IPS-15b (cell line): Measurements from ENCODE around the gene SH2D1B.
"Not testable (repeated sequence)": the region's sequence is repeated elsewhere in the genome, so short reads cannot be mapped to it uniquely, and the experiment has no call there.

Experiments
- H3K27me3 ChIP-seq: one replicate; pipeline ENCODE4 v1.6.1; 2013; ENCODE audit warnings: low read length; ENCODE audit not compliant: control insufficient read depth, insufficient read depth
- H3K36me3 ChIP-seq: one replicate; pipeline ENCODE4 v1.6.1; 2013; ENCODE audit warnings: low read length; ENCODE audit not compliant: control insufficient read depth, insufficient read depth
- H3K4me1 ChIP-seq: one replicate; pipeline ENCODE4 v1.6.1; 2013; ENCODE audit warnings: mild to moderate bottlenecking, low read length; ENCODE audit not compliant: control insufficient read depth, insufficient read depth
- H3K4me3 ChIP-seq: one replicate; pipeline ENCODE4 v1.5.1; 2013; ENCODE audit warnings: low read depth, low read length
- H3K9ac ChIP-seq: one replicate; pipeline ENCODE4 v1.6.1; 2013; ENCODE audit warnings: low read depth, mild to moderate bottlenecking, low read length
- H3K9me3 ChIP-seq: one replicate; pipeline ENCODE4 v1.6.1; 2013; ENCODE audit warnings: mild to moderate bottlenecking, low read length; ENCODE audit not compliant: control insufficient read depth, insufficient read depth

The SH2D1B gene

GRCh38 chr1:162353078-162353477 lies 58.9 kb downstream of the SH2D1B start:
- no peak overlapping the region for H3K9ac ChIP-seq

DNA sequence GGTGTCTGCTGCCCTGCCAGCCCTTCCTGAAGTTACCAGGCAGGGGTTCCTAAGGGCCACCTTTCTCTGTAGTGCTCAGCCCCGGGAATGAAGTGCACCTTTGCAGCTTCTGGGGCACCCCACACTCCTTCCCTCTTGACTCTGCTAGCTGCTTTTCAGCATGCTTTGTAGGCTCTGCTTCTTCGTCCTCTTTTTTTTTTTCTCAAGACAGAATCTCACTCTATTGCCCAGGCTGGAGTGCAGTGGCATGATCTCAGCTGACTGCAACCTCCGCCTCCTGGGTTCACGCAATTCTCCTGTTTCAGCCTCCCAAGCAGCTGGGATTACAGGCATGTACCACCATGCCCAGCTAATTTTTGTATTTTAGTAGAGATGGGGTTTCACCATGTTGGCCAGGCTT lies 60.1 kb downstream of the SH2D1B start:
- H3K4me1 ChIP-seq, H3K9ac ChIP-seq, H3K9me3 ChIP-seq, H3K4me3 ChIP-seq, H3K27me3 ChIP-seq, H3K36me3 ChIP-seq: not testable (repeated sequence)

More at GRCh38 chr1:162353078-162353477, 58.9 kb downstream of the SH2D1B start:
- peaks cover 4% of the 10 kb centered on the region for H3K4me1 ChIP-seq
- H3K9me3 ChIP-seq, result no peaks in the 10 kb centered on the region
- no peak overlapping the region for H3K4me3 ChIP-seq
- H3K36me3 ChIP-seq, result peaks cover 9% of the 10 kb centered on the region
- H3K27me3 ChIP-seq, result no peaks in the 10 kb centered on the region

DNA sequence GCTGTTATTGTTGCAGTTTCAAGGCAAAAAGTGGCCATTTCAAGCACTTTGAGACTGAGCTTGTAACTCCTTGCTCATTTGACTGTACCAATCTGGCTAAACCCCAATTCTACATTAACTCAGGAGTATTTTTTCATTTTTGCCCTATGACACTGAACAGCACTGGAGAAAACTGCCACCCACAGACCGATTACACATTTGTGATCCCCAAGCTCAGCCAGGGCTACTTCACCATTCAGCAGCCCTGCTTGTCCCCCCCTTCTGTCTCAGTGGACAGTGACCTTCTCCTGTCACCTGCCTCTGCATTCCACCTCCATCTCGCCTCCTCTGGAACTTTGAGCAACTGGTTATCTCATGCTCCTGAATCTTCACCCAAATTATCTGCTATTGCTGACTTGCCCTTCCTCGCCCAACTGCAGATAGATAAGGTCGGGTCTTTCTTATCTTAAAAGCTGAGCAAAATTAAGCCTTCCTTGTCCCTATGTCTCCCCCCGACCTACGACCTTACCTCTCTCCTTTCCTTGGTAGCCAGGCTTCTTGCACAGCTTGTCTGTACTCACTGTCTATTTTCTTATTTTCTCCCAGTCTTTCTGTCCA lies 60.6 kb downstream of the SH2D1B start:
- H3K9ac ChIP-seq, result no peak overlapping the region
- peaks cover 4% of the 10 kb centered on the region for H3K4me1 ChIP-seq
- H3K27me3 ChIP-seq, result no peaks in the 10 kb centered on the region
- peaks cover 9% of the 10 kb centered on the region for H3K36me3 ChIP-seq
- H3K4me3 ChIP-seq, result no peak overlapping the region
- no peaks in the 10 kb centered on the region for H3K9me3 ChIP-seq

GRCh38 chr1:162349635-162350330 lies 62.2 kb downstream of the SH2D1B start:
- Histone ChIP-seq H3K9ac (no peak overlapping the region), H3K9me3 (no peaks in the 10 kb centered on the region)

GRCh38 chr1:162347281-162347680 lies 64.7 kb downstream of the SH2D1B start:
- Histone ChIP-seq H3K9me3 (no peaks in the 10 kb centered on the region), H3K36me3 (no peaks in the 10 kb centered on the region), H3K27me3 (no peaks in the 10 kb centered on the region), H3K9ac (no peak overlapping the region), H3K4me1 (no peaks in the 10 kb centered on the region), H3K4me3 (no peak overlapping the region)

More at GRCh38 chr1:162349635-162350330, 62.2 kb downstream of the SH2D1B start:
- no peak overlapping the region for H3K4me3 ChIP-seq
- no peaks in the 10 kb centered on the region for H3K27me3 ChIP-seq
- H3K36me3 ChIP-seq, result no peaks in the 10 kb centered on the region
- peaks cover 4% of the 10 kb centered on the region for H3K4me1 ChIP-seq
